CD4-positive, CD25-positive, alpha-beta regulatory T cell (primary cell): Measurements from ENCODE around the gene VAV3. TPM values are rescaled to one million over a fixed set of nuclear protein-coding genes. Genes with fewer than 3 reads are reported as not detected.

Experiments used
- ATAC-seq, 2 donors: fragments of 150-1000 bp; cut with Tn5 transposase; one replicate each; pipeline ENCODE4 v1.10.0; 2021; ENCODE audit warnings: low read depth in 2 of 2, moderate number of reproducible peaks in 2 of 2, moderate library complexity in 1 of 2
- DNase-seq, 3 donors: peaks; one replicate each; pipeline versions ENCODE4 v3.0.0 to v3.0.0-alpha.2; 2012 to 2022; ENCODE audit warnings: mixed read lengths in 1 of 3
- H3K27ac ChIP-seq: one replicate; pipeline ENCODE4 v1.7.0; 2013; ENCODE audit warnings: mild to moderate bottlenecking, low read length; ENCODE audit not compliant: insufficient read depth, poor library complexity, severe bottlenecking
- H3K27me3 ChIP-seq: one replicate; pipeline ENCODE4 v1.7.0; 2013; ENCODE audit warnings: low read length; ENCODE audit not compliant: control insufficient read depth, insufficient read depth
- H3K36me3 ChIP-seq: one replicate; pipeline ENCODE4 v1.7.0; 2013; ENCODE audit warnings: mild to moderate bottlenecking, low read length, moderate library complexity; ENCODE audit not compliant: control insufficient read depth, insufficient read depth
- H3K4me1 ChIP-seq: 2 replicates; pipeline ENCODE4 v1.7.0; 2013; ENCODE audit warnings: mild to moderate bottlenecking, low read length; ENCODE audit not compliant: insufficient read depth, control insufficient read depth, poor library complexity, severe bottlenecking
- H3K4me3 ChIP-seq: one replicate; pipeline ENCODE4 v1.7.0; 2013; ENCODE audit warnings: low read depth, mild to moderate bottlenecking, low read length, moderate library complexity
- H3K9me3 ChIP-seq, 2 experiments: 1 replicate in 1 of 2; 2 replicates in 1 of 2; pipeline ENCODE4 v1.7.0; 2013; ENCODE audit warnings: low read length in 2 of 2, mild to moderate bottlenecking in 1 of 2, moderate library complexity in 1 of 2; ENCODE audit not compliant: control insufficient read depth in 2 of 2
- H3K27ac Mint-ChIP-seq, 3 donors: one replicate each; pipeline ENCODE4 v1.8.0; 2020 to 2022; ENCODE audit warnings: mild to moderate bottlenecking in 3 of 3, mixed read lengths in 3 of 3, moderate library complexity in 2 of 3
- H3K27me3 Mint-ChIP-seq: one replicate; pipeline ENCODE4 v1.8.0; 2022; ENCODE audit warnings: mild to moderate bottlenecking, mixed read lengths
- H3K36me3 Mint-ChIP-seq: one replicate; pipeline ENCODE4 v1.8.0; 2020; ENCODE audit warnings: mixed read lengths
- H3K4me1 Mint-ChIP-seq, 4 donors: one replicate each; pipeline ENCODE4 v1.8.0; 2020 to 2022; ENCODE audit warnings: mixed read lengths in 4 of 4, mild to moderate bottlenecking in 1 of 4
- H3K4me3 Mint-ChIP-seq, 4 donors: one replicate each; pipeline ENCODE4 v1.8.0; 2020 to 2022; ENCODE audit warnings: mild to moderate bottlenecking in 4 of 4, mixed read lengths in 4 of 4, moderate library complexity in 3 of 4
- H3K9me3 Mint-ChIP-seq, 7 donors: one replicate each; pipeline ENCODE4 v1.8.0; 2020 to 2022; ENCODE audit warnings: mixed read lengths in 7 of 7, mild to moderate bottlenecking in 3 of 7, moderate library complexity in 2 of 7
- polyA plus RNA-seq, 4 donors: library from polyadenylated mRNA; unstranded; fragments of 300-500 nt; fragmentation: Illumina TruSeq; gene quantifications; one replicate each; pipeline ENCODE4 v1.2.3, GENCODE V29; 2021
- total RNA-seq: library from RNA; stranded (reverse); gene quantifications from one replicate; pipeline ENCODE4 v1.2.3, GENCODE V29; 2022

Gene VAV3, protein sequence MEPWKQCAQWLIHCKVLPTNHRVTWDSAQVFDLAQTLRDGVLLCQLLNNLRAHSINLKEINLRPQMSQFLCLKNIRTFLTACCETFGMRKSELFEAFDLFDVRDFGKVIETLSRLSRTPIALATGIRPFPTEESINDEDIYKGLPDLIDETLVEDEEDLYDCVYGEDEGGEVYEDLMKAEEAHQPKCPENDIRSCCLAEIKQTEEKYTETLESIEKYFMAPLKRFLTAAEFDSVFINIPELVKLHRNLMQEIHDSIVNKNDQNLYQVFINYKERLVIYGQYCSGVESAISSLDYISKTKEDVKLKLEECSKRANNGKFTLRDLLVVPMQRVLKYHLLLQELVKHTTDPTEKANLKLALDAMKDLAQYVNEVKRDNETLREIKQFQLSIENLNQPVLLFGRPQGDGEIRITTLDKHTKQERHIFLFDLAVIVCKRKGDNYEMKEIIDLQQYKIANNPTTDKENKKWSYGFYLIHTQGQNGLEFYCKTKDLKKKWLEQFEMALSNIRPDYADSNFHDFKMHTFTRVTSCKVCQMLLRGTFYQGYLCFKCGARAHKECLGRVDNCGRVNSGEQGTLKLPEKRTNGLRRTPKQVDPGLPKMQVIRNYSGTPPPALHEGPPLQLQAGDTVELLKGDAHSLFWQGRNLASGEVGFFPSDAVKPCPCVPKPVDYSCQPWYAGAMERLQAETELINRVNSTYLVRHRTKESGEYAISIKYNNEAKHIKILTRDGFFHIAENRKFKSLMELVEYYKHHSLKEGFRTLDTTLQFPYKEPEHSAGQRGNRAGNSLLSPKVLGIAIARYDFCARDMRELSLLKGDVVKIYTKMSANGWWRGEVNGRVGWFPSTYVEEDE
- total RNA-seq (21.5 TPM), polyA plus RNA-seq (10 to 100 TPM in 2 of 4 donors, 1 to 10 TPM in 2; 6.2 to 13.7 (median 9.6) TPM)

DNA sequence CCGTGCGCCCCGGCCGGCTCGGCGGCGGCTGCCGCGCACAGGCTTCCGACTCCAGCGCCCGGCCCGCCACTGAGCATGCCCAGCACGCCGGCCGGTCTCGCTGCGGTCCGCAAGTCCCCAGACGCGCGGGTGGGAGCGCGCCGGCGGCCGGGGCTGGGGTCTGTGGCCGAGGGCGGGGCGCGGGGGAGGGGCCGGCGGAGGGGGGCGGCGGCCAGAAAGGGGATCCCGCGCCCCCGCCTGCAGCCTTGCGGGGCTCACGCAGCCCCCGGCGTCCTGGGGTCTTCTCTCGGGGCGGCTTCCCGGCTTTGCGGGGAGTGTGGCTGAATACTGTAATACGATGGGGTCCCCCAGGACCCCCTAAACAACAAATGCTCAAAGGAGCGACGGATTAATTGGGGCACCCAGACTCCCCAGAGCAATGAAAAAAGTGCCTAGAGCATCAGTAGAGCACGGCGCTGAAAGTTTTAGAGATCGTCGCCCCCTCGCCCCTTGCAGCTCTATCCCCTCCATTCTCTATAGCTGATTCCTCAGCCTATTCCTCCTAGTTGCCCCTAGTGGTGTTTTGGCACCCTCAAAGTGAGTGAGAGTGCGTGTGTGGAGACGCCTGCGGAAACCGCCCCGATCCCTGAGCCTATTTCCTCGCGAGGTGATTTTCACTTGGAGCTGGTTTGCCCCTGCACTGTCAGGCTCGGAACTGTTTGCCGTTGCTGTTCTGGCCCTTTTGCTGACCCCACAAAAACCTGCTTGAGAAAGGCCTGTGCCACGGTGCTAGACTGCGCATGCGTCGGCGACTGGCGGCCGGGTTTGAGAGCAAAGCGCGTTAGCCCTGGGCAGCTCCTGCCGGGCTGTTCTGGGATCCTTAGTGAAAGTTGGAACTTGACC is at the start of gene VAV3:
TSS of gene VAV3 (minus strand) at position 71 of the 882 bp plus-strand sequence. CDS start 311 bp downstream, outside the sequence.
- ATAC-seq, result peak; percentile 42 to 45
- Histone ChIP-seq H3K36me3 (no peaks in the 10 kb centered on the region), H3K27me3 (no peaks in the 10 kb centered on the region), H3K9me3 (no peaks in the 10 kb centered on the region), H3K4me3 (peak within 1 kb of the TSS; percentile 98), H3K4me1 (peaks cover 27% of the 10 kb centered on the region), H3K27ac (peak within 1 kb of the TSS; percentile 80)
- Mint-ChIP-seq H3K4me3 (peak within 1 kb of the TSS; percentile 97 to 98 (median 98)), H3K36me3 (no peaks in the 10 kb centered on the region), H3K9me3 (no peaks in the 10 kb centered on the region), H3K27me3 (peaks cover 6% of the 10 kb centered on the region), H3K27ac (peak within 1 kb of the TSS; percentile 94 to 98 (median 97)), H3K4me1 (peaks cover 9 to 43% (median 27%) of the 10 kb centered on the region in 4 donors)
- DNase-seq, result peak; percentile 38 to 57 (median 55)

DNA sequence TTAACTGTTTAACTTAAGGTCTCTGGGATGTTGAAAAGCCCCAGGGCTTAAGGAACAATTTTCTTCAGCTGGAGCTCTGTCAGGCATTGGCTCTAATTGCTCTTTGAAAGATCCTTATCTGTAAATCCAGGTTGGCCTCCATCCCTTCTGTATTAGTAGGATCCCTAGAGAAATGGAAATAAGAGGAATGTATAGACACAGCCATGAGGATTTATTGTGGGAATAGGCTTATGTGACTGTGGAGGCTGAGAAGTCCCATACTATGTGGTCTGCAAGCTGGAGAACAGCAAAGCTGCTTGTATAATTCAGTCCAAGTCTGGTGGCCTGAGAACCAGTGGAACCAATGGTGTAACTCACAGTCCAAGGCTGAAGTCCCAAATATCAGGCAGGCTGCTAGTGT is 47.6 kb upstream of the VAV3 start:
- H3K4me3 Mint-ChIP-seq, result no peak overlapping the region
- no peak overlapping the region for H3K27ac ChIP-seq
- DNase-seq (no peak), ATAC-seq (no peak)
- no peaks in the 10 kb centered on the region for H3K27me3 Mint-ChIP-seq
- H3K36me3 ChIP-seq, result no peaks in the 10 kb centered on the region
- H3K4me1 ChIP-seq, result no peaks in the 10 kb centered on the region
- H3K27me3 ChIP-seq, result no peaks in the 10 kb centered on the region
- peaks cover 0 to 1% (median 0%) of the 10 kb centered on the region in 7 donors for H3K9me3 Mint-ChIP-seq
- H3K4me1 Mint-ChIP-seq, result peaks cover 0 to 2% (median 0%) of the 10 kb centered on the region in 4 donors
- H3K9me3 ChIP-seq, result no peaks in the 10 kb centered on the region
- no peaks in the 10 kb centered on the region for H3K36me3 Mint-ChIP-seq
- no peak overlapping the region for H3K27ac Mint-ChIP-seq
- no peak overlapping the region for H3K4me3 ChIP-seq

DNA sequence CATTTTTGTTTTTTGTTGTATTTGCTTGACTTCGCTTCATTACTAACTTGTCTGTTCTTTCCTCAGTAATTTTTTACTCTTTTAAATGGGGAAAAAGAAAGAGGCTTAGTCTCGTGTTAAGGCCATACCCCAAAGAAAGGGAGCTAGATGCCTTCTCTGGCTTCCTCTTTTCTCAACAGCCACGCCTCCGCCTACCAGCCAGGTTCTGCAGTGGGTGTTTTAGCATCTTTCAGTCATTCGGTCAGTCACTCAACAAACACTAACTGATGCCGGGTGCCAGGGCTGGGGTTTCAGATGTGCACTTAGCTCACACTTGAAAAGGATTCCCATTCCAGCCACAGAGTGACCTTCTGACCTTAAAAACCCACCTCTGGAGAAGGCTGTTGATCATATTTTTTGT is 46.3 kb upstream of the VAV3 start:
- H3K36me3 ChIP-seq, result no peaks in the 10 kb centered on the region
- no peaks in the 10 kb centered on the region for H3K9me3 Mint-ChIP-seq
- no peak for DNase-seq
- no peaks in the 10 kb centered on the region for H3K4me1 ChIP-seq
- H3K9me3 ChIP-seq, result no peaks in the 10 kb centered on the region
- no peak overlapping the region for H3K4me3 Mint-ChIP-seq
- H3K27me3 Mint-ChIP-seq, result no peaks in the 10 kb centered on the region
- H3K4me3 ChIP-seq, result no peak overlapping the region
- ATAC-seq, result no peak
- H3K36me3 Mint-ChIP-seq, result no peaks in the 10 kb centered on the region
- H3K4me1 Mint-ChIP-seq, result peaks cover 0 to 2% (median 0%) of the 10 kb centered on the region in 4 donors
- H3K27me3 ChIP-seq, result no peaks in the 10 kb centered on the region
- H3K27ac ChIP-seq, result no peak overlapping the region
- no peak overlapping the region for H3K27ac Mint-ChIP-seq

DNA sequence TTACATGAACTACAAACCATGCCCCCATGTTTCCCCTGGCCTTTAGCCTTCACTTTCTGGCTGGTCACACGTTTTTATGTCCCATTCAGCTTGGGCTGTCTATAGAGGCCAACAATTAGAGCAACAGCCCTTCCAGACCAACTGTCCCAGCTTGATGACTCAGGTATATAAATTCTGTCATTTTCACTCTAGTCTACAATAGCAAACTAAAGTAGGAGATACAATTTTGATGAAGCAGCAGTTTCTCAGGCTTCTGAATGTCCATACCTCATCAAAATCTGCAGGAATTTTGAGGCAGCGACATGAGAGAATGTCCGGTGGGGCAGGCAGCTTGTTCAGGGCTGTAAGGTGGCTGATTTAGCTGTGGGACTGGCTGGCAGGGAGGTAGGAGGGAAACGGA is 45.6 kb upstream of the VAV3 start:
- Mint-ChIP-seq H3K27me3 (no peaks in the 10 kb centered on the region), H3K36me3 (no peaks in the 10 kb centered on the region), H3K4me1 (peaks cover 0 to 2% (median 0%) of the 10 kb centered on the region in 4 donors), H3K27ac (no peak overlapping the region), H3K4me3 (no peak overlapping the region), H3K9me3 (no peaks in the 10 kb centered on the region)
- Histone ChIP-seq H3K27ac (no peak overlapping the region), H3K4me1 (no peaks in the 10 kb centered on the region), H3K4me3 (no peak overlapping the region), H3K36me3 (no peaks in the 10 kb centered on the region), H3K9me3 (no peaks in the 10 kb centered on the region), H3K27me3 (no peaks in the 10 kb centered on the region)
- no peak for DNase-seq
- ATAC-seq, result no peak

DNA sequence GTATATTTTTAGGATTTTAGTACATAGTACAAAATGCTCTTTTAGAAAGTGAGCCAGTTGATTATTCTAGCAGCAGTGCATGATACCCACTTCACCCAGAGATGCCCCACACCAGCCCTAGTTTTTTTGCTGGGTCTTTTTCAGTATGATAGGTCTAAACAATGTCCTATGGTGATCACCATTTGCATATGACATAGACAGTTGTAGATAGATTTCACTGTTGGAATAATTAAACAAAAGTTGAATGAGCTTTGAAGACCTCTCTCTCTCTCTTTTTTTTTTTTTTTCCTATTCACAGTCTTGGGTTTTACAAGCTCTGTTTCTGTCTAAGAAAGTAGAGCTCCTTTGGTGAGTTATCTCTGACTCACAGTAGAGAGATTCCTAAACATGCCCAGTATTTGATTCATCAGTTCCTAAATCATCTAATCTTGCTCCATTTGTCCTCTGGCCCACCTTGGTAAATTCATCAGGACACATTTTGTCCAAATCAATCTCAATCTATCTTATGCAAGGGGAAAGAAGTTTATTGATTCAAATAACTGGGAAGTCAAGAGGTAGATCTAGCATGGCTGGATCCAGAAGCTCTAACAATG is 44.7 kb upstream of the VAV3 start:
- Mint-ChIP-seq H3K4me1 (peaks cover 0 to 2% (median 0%) of the 10 kb centered on the region in 4 donors), H3K36me3 (no peaks in the 10 kb centered on the region), H3K27me3 (no peaks in the 10 kb centered on the region), H3K27ac (no peak overlapping the region), H3K9me3 (peaks cover 0 to 2% (median 0%) of the 10 kb centered on the region in 7 donors), H3K4me3 (no peak overlapping the region)
- no peak overlapping the region for H3K4me3 ChIP-seq
- no peaks in the 10 kb centered on the region for H3K4me1 ChIP-seq
- H3K27ac ChIP-seq, result no peak overlapping the region
- no peaks in the 10 kb centered on the region for H3K9me3 ChIP-seq
- H3K27me3 ChIP-seq, result no peaks in the 10 kb centered on the region
- no peaks in the 10 kb centered on the region for H3K36me3 ChIP-seq
- ATAC-seq (no peak), DNase-seq (no peak)

DNA sequence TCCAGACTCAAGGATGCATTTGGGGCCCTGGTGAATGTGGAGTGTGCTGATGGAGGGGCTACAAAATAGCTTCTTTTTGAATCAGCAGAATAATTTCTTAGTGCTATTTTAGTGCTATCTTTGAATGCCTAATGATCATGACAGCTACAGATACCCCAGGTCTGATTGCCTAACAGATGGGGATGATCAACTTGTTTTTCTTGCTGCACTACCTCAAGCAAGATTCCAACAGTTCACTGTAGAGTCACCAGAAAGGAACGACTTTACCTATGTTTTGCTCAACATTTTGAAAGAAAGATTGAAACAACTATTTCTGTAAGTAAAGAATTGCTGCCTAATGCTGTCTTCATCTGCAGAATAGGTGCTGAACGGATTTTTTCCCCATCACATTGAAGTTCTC is 42.6 kb upstream of the VAV3 start:
- Histone ChIP-seq H3K4me1 (no peaks in the 10 kb centered on the region), H3K27me3 (no peaks in the 10 kb centered on the region), H3K27ac (no peak overlapping the region), H3K4me3 (no peak overlapping the region), H3K36me3 (no peaks in the 10 kb centered on the region), H3K9me3 (no peaks in the 10 kb centered on the region)
- Mint-ChIP-seq H3K27me3 (no peaks in the 10 kb centered on the region), H3K27ac (no peak overlapping the region), H3K36me3 (no peaks in the 10 kb centered on the region), H3K4me1 (no peaks in the 10 kb centered on the region), H3K9me3 (peaks cover 0 to 2% (median 0%) of the 10 kb centered on the region in 7 donors), H3K4me3 (no peak overlapping the region)
- ATAC-seq, result no peak
- no peak for DNase-seq

DNA sequence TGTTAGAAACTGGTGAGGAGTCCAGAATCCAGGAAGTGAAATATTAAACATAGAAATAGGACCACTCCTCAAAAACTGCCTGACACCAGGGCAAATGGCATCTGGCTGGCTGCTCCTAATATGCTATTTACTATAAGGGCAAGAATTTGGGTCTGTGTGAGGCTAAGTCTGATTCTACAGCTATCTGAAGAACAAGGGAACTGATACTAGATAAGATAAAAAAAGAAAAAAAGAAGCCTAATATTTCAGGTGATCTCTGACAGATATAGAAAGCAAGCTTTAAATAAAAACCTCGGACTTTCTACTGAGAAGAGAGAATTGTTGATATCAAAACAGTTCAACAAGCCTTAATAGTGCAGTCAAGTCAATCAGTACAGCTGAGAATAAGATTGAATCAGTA is 42.1 kb upstream of the VAV3 start:
- Histone ChIP-seq H3K4me1 (no peaks in the 10 kb centered on the region), H3K27me3 (no peaks in the 10 kb centered on the region), H3K9me3 (no peaks in the 10 kb centered on the region), H3K4me3 (no peak overlapping the region), H3K36me3 (no peaks in the 10 kb centered on the region), H3K27ac (no peak overlapping the region)
- H3K27me3 Mint-ChIP-seq, result no peaks in the 10 kb centered on the region
- H3K9me3 Mint-ChIP-seq, result peaks cover 0 to 2% (median 0%) of the 10 kb centered on the region in 7 donors
- no peak overlapping the region for H3K4me3 Mint-ChIP-seq
- no peak for DNase-seq
- ATAC-seq, result no peak
- H3K27ac Mint-ChIP-seq, result no peak overlapping the region
- no peaks in the 10 kb centered on the region for H3K4me1 Mint-ChIP-seq
- no peaks in the 10 kb centered on the region for H3K36me3 Mint-ChIP-seq
